Pancreas (tissue), 10 donors: ENCODE results near the gene GRIN3B. TPM values are rescaled to one million over a fixed set of nuclear protein-coding genes. Genes with fewer than 3 reads are reported as not detected.

Source experiments
- ATAC-seq, 4 donors: fragments of 200-7000 bp; cut with Tn5 transposase; one replicate each; pipeline versions ENCODE4 v1.8.0 to v1.9.1; 2020; ENCODE audit warnings: mild to moderate bottlenecking in 4 of 4, moderate library complexity in 4 of 4
- DNase-seq, 6 donors: peaks; one replicate each; pipeline ENCODE4 v3.0.0-alpha.2; 2020
- FAIRE-seq: peaks from 2 replicates; lab custom pipeline; 2012; peaks lifted over from hg19 to GRCh38; lab: Jason Lieb, UNC
- H3K27ac ChIP-seq, 4 donors: fragments of 200-600 bp; sonication (generic); 1 replicate in 3 of 4; 2 replicates in 1 of 4; pipeline versions ENCODE4 v1.5.0 to v1.8.0; 2020
- H3K27me3 ChIP-seq, 4 donors: fragments of 200-600 bp; one replicate each; pipeline ENCODE4 v1.8.0; 2021
- H3K36me3 ChIP-seq, 3 donors: fragments of 200-600 bp; sonication (generic) in 1 of 3; one replicate each; pipeline versions ENCODE4 v1.5.0 to v1.8.0; 2020 to 2021
- H3K4me1 ChIP-seq, 3 donors: fragments of 200-600 bp; one replicate each; pipeline ENCODE4 v1.8.0; 2021
- H3K4me3 ChIP-seq, 4 donors: fragments of 200-600 bp; sonication (generic) in 2 of 4; one replicate each; pipeline versions ENCODE4 v1.5.0 to v1.8.0; 2020 to 2021
- H3K9me3 ChIP-seq, 4 donors: fragments of 200-600 bp; one replicate each; pipeline ENCODE4 v1.8.0; 2021
- WGBS, 2 donors: extraction: QIAGEN DNeasy Blood & Tissue Kit; methylation state at CpG; one replicate each; pipeline ENCODE4 v1.1.7; 2013; 5-methylcytosine and 5-hydroxymethylcytosine counted together
- intact Hi-C, 3 donors: fragments of 100-400 bp; cut with DNase I; formaldehyde crosslinking; loops; one replicate each; pipeline versions ENCODE4 v1.11.1 to v1.14.2; 2022
- polyA plus RNA-seq, 2 donors: library from polyadenylated mRNA; stranded (reverse); fragments of 200-250 nt; gene quantifications; one replicate each; pipeline ENCODE4 v1.2.3, GENCODE V29; 2013
- total RNA-seq, 6 donors: library from RNA; stranded (reverse); fragmentation: NEBNext Ultra II Directional in 4 of 6; extraction: Animal tissue kit (Norgen Biotek cat#: 25700) in 4 of 6; gene quantifications; one replicate each; pipeline versions ENCODE4 v1.2.1 to v1.2.4, GENCODE V29; 2021 to 2023
- TF ChIP-seq, protein P1 (sequence below), 4 donors: fragments of 200-600 bp; sonication (generic) in 3 of 4; IDR thresholded peaks; one replicate each; pipeline versions ENCODE4 v1.5.0 to v1.8.0; 2021; ENCODE audit warnings: antibody characterized with exemption in 4 of 4
- donor health status: healthy with polysubstance abuse.
- donor health status: DM: no; HTN: no; CAD: no; lungs with moderate emphysema.
- donor health status: DM: no; HTN: no; CAD: no.
- donor health status: control.
- donor health status: control.
- donor health status: Bipolar disorder and iron deficiency.
- donor health status: DM: yes; HTN: yes; CAD: no.
- donor health status: DM: no; HTN: no; CAD: no.
- donor health status: DM: no; HTN: no; CAD: no.
- donor health status: DM: yes; HTN: yes; CAD: no.

Gene GRIN3B
- total and polyA plus RNA-seq, 8 donors = 0.08 to 0.09 TPM; not detected in 6

DNA sequence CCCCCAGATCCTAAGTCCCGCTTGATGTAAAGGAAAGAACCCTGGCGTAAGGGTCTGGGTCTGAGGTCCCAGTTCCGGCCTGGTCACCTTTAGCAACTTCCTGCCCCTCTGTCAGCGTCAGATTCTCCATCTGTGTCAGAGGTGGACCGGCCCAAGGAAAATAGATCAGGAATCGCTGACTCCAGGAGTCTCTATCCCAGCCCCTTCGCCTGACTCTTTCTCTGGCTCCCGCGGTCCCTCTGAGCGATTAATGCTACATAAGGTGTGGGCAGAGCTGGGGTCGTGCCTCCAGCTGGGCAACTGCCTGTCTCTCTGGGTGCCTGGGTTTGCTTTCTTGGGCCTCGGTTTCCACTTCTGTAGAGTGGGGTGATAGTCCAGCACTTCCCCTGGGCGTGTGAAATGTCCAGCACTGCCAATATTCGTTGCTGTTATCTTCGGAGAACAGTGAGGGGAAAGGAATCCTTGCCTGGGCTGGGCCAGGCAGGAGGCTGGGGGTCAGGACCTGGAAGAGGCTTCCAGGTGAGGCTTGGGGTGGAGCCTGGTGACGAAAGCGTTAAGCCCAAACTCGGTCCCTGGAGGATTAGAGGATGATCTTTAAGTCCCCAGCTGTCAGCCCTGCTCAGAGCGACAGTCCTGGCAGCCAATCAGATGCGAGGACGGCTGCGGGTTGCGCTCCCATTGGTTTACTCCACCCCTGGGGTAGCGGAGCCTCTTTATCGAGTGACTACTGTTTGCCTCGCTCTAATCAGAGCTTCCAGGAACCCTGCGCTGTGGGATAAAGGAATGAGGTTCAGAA, 40.5 kb downstream of the GRIN3B start:
- Histone ChIP-seq H3K36me3 (no peaks in the 10 kb centered on the region), H3K9me3 (no peaks in the 10 kb centered on the region), H3K27me3 (no peaks in the 10 kb centered on the region), H3K4me3 (peak overlapping the region; percentile 18 to 55 (median 33)), H3K27ac (peak overlapping the region in 3 of 4 donors; percentile 8 to 43 (median 35)), H3K4me1 (peaks cover 0 to 10% (median 0%) of the 10 kb centered on the region in 3 donors)
- FAIRE-seq (no peak), DNase-seq (peak; percentile 89 to 94 (median 90)), ATAC-seq (peak; percentile 75 to 84 (median 77))
- intact Hi-C loops = no loop called here
- 1% methylated on average over 27 of the region's 27 CpGs for WGBS, 2 donors
- TF ChIP-seq, protein P1, sequence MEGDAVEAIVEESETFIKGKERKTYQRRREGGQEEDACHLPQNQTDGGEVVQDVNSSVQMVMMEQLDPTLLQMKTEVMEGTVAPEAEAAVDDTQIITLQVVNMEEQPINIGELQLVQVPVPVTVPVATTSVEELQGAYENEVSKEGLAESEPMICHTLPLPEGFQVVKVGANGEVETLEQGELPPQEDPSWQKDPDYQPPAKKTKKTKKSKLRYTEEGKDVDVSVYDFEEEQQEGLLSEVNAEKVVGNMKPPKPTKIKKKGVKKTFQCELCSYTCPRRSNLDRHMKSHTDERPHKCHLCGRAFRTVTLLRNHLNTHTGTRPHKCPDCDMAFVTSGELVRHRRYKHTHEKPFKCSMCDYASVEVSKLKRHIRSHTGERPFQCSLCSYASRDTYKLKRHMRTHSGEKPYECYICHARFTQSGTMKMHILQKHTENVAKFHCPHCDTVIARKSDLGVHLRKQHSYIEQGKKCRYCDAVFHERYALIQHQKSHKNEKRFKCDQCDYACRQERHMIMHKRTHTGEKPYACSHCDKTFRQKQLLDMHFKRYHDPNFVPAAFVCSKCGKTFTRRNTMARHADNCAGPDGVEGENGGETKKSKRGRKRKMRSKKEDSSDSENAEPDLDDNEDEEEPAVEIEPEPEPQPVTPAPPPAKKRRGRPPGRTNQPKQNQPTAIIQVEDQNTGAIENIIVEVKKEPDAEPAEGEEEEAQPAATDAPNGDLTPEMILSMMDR (IDR thresholded peaks at IDR 0.05) = no peak

DNA sequence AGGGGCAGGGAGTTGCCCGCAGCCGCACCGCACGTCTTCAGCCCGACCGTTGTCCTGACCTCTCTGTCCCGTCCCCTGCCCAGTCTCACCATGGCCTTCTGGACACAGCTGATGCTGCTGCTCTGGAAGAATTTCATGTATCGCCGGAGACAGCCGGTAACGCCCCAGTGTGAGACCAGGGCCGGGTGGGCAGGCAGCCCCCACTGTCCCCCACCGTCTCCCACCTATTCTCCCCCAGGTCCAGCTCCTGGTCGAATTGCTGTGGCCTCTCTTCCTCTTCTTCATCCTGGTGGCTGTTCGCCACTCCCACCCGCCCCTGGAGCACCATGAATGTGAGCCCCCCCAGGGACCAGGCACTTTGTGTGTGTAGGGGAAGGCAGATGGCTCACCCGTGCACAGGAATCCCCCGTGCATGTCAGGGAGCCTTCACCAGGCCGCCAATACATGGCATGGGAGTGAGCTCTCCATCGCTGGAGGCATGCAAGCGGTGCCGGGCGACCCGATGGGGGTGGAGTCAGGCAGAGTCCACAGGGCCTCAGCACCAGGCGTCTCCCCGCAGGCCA, 41.1 kb downstream of the GRIN3B start:
- H3K36me3 ChIP-seq = no peaks in the 10 kb centered on the region
- WGBS, 2 donors = 24 to 37% methylated on average over 23 to 26 of the region's 26 CpGs
- H3K27me3 ChIP-seq = no peaks in the 10 kb centered on the region
- peak overlapping the region in 1 of 4 donors; percentile 8 for H3K27ac ChIP-seq
- H3K4me1 ChIP-seq = peaks cover 0 to 10% (median 0%) of the 10 kb centered on the region in 3 donors
- H3K4me3 ChIP-seq = peak overlapping the region in 2 of 4 donors; percentile 40 to 55
- TF ChIP-seq, protein P1 (IDR thresholded peaks at IDR 0.05) = no peak
- FAIRE-seq (no peak), DNase-seq (peak in 1 of 6 donors; percentile 48), ATAC-seq (no peak)
- H3K9me3 ChIP-seq = no peaks in the 10 kb centered on the region
- intact Hi-C loops = no loop called here

DNA sequence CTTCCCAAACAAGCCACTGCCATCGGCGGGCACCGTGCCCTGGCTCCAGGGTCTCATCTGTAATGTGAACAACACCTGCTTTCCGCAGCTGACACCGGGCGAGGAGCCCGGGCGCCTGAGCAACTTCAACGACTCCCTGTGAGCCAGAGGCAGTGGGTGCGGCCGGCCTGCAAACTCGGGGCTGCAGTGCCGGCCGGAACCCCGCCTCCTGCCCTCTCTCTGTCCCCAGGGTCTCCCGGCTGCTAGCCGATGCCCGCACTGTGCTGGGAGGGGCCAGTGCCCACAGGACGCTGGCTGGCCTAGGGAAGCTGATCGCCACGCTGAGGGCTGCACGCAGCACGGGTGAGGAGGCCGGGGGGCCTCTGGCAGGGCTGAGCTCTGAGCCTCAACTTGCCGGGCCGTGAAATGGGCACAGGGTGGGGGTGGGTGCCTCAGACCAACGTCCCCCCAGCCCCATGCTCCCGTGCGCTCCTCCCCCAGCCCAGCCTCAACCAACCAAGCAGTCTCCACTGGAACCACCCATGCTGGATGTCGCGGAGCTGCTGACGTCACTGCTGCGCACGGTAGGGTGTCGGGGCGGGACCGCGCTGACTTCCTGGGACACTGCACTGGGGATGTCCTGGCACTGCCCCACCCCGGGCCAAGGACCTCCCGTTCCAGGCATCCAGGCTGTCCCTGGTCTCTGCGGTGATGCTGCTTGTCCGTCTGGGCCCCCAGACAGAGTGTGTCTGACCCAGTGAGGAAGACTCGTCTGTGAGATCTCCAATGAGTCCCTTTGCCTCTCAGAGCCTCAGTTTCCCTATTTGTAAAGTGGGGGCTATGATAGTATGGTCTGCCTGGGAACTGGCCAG, 41.8 kb downstream of the GRIN3B start:
- Histone ChIP-seq H3K4me3 (no peak overlapping the region), H3K36me3 (no peaks in the 10 kb centered on the region), H3K27ac (no peak overlapping the region), H3K4me1 (peaks cover 0 to 10% (median 0%) of the 10 kb centered on the region in 3 donors), H3K27me3 (no peaks in the 10 kb centered on the region), H3K9me3 (no peaks in the 10 kb centered on the region)
- FAIRE-seq (no peak), DNase-seq (peak; percentile 73 to 96 (median 88)), ATAC-seq (peak; percentile 19 to 38 (median 28))
- 57 to 67% methylated on average over 43 of the region's 43 CpGs for WGBS, 2 donors
- TF ChIP-seq, protein P1 (IDR thresholded peaks at IDR 0.05) = no peak
- intact Hi-C loops = no loop called here

DNA sequence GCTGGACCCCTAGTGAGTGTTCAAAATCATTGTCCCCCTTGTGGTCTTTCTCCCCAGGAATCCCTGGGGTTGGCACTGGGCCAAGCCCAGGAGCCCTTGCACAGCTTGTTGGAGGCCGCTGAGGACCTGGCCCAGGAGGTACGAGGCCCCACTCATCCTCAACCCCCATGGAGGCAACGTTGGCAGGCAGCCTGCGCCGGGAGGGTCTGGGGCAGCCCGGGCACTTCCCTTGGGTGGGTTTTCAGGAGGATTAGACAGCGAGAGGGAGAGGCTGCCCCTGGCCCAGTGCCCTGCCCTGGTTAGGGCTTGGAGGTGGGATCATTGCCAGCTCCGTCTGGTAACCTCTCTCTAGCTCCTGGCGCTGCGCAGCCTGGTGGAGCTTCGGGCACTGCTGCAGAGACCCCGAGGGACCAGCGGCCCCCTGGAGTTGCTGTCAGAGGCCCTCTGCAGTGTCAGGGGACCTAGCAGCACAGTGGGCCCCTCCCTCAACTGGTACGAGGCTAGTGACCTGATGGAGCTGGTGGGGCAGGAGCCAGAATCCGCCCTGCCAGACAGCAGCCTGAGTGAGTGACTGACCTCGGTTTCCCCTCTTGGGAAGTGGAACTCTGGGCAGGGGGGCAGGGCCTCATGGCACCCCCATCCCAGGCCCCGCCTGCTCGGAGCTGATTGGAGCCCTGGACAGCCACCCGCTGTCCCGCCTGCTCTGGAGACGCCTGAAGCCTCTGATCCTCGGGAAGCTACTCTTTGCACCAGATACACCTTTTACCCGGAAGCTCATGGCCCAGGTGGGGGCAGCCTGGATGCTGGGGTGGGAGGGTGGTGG, 42.7 kb downstream of the GRIN3B start:
- Histone ChIP-seq H3K9me3 (no peaks in the 10 kb centered on the region), H3K4me1 (peaks cover 0 to 10% (median 0%) of the 10 kb centered on the region in 3 donors), H3K27ac (no peak overlapping the region), H3K36me3 (no peaks in the 10 kb centered on the region), H3K27me3 (no peaks in the 10 kb centered on the region), H3K4me3 (no peak overlapping the region)
- WGBS, 2 donors = 83 to 87% methylated on average over 23 of the region's 23 CpGs
- intact Hi-C loops = no loop called here
- DNase-seq (peak in 3 of 6 donors; percentile 33 to 83 (median 65)), ATAC-seq (no peak), FAIRE-seq (no peak)
- TF ChIP-seq, protein P1 (IDR thresholded peaks at IDR 0.05) = no peak
